OCI-LY3 (cell line): ENCODE results near the gene ZNRF2.

Experiments used
- CTCF ChIP-seq: fragments of 200-600, 300-600 bp; sonication (generic); IDR thresholded peaks from 2 replicates; pipeline ENCODE4 v1.5.1; 2014; ENCODE audit warnings: antibody characterized with exemption, low read length, low read depth
- EZH2phosphoT487 ChIP-seq: fragments of 200-600 bp; shearing (Covaris generic); IDR thresholded peaks from 2 replicates; pipeline ENCODE4 v1.6.1; 2018; ENCODE audit warnings: antibody characterized with exemption, mixed run types, low read depth

GRCh38 chr7:30302656-30303311 is 18.4 kb downstream of the ZNRF2 start:
- TF ChIP-seq CTCF (no peak), EZH2phosphoT487 (no peak)
